Liver (tissue), 9 donors: ENCODE data around the gene MYO3B. TPM values are rescaled to one million over a fixed set of nuclear protein-coding genes. Genes with fewer than 3 reads are reported as not detected.

ENCODE experiments used
- DNase-seq: peaks from one replicate; pipeline ENCODE4 v3.0.0-alpha.2; 2017; ENCODE audit warnings: low spot score
- H3K27ac ChIP-seq, 2 donors: one replicate each; pipeline ENCODE4 v1.7.0; 2013; ENCODE audit warnings: inconsistent platforms in 2 of 2, low read length in 2 of 2, control low read depth in 1 of 2, low read depth in 1 of 2, mild to moderate bottlenecking in 1 of 2
- H3K27me3 ChIP-seq, 4 donors: one replicate each; pipeline versions ENCODE4 v1.6.1 to v1.7.0; 2013; ENCODE audit warnings: low read length in 3 of 4, inconsistent platforms in 1 of 4, mild to moderate bottlenecking in 1 of 4, moderate library complexity in 1 of 4; ENCODE audit not compliant: control insufficient read depth in 4 of 4, insufficient read depth in 4 of 4
- H3K36me3 ChIP-seq, 4 donors: one replicate each; pipeline versions ENCODE4 v1.6.1 to v1.7.0; 2013; ENCODE audit warnings: low read length in 3 of 4, mild to moderate bottlenecking in 3 of 4, low read depth in 1 of 4, moderate library complexity in 1 of 4; ENCODE audit not compliant: control insufficient read depth in 4 of 4, insufficient read depth in 3 of 4
- H3K4me1 ChIP-seq, 4 donors: one replicate each; pipeline versions ENCODE4 v1.6.1 to v1.7.0; 2013; ENCODE audit warnings: low read length in 3 of 4, mild to moderate bottlenecking in 3 of 4, moderate library complexity in 1 of 4; ENCODE audit not compliant: control insufficient read depth in 4 of 4, insufficient read depth in 4 of 4
- H3K4me3 ChIP-seq, 3 donors: one replicate each; pipeline versions ENCODE4 v1.6.1 to v1.7.0; 2013; ENCODE audit warnings: low read length in 3 of 3, control low read depth in 1 of 3, low read depth in 1 of 3, mild to moderate bottlenecking in 1 of 3
- H3K9ac ChIP-seq, 2 donors: one replicate each; pipeline ENCODE4 v1.7.0; 2013; ENCODE audit warnings: low read length in 2 of 2, mild to moderate bottlenecking in 2 of 2, moderate library complexity in 2 of 2, control low read depth in 1 of 2, low read depth in 1 of 2
- H3K9me3 ChIP-seq, 4 donors: one replicate each; pipeline versions ENCODE4 v1.6.1 to v1.7.0; 2013; ENCODE audit warnings: low read length in 3 of 4; ENCODE audit not compliant: control insufficient read depth in 4 of 4
- EGR1 ChIP-seq, 2 donors: IDR thresholded peaks; 2 replicates each; pipeline ENCODE4 v1.6.1; 2016 to 2018; ENCODE audit warnings: antibody characterized with exemption in 2 of 2, low read depth in 2 of 2
- FOXA1 ChIP-seq: IDR thresholded peaks from 2 replicates; pipeline ENCODE4 v1.6.1; 2016; ENCODE audit warnings: antibody characterized with exemption
- FOXA2 ChIP-seq: IDR thresholded peaks from 2 replicates; pipeline ENCODE4 v1.6.1; 2016; ENCODE audit warnings: antibody characterized with exemption
- GABPA ChIP-seq, 2 donors: IDR thresholded peaks in 1 of 2; conservative IDR thresholded peaks in 1 of 2; 2 replicates each; pipeline ENCODE4 v1.6.1; 2016; ENCODE audit warnings: antibody characterized with exemption in 2 of 2, mild to moderate bottlenecking in 1 of 2, moderate library complexity in 1 of 2
- HNF4A ChIP-seq, 2 donors: conservative IDR thresholded peaks; 2 replicates each; pipeline ENCODE4 v1.6.1; 2016; ENCODE audit warnings: antibody characterized with exemption in 2 of 2, mild to moderate bottlenecking in 2 of 2
- JUND ChIP-seq, 2 donors: IDR thresholded peaks; 2 replicates each; pipeline ENCODE4 v1.6.1; 2016; ENCODE audit warnings: antibody characterized with exemption in 2 of 2
- NR2F2 ChIP-seq: IDR thresholded peaks from 2 replicates; pipeline ENCODE4 v1.6.1; 2016; ENCODE audit warnings: antibody characterized with exemption
- RAD21 ChIP-seq, 2 donors: IDR thresholded peaks; 2 replicates each; pipeline ENCODE4 v1.6.1; 2016; ENCODE audit warnings: antibody characterized with exemption in 2 of 2, mild to moderate bottlenecking in 2 of 2
- RXRA ChIP-seq, 2 donors: IDR thresholded peaks; 2 replicates each; pipeline ENCODE4 v1.6.1; 2017 to 2018; ENCODE audit warnings: antibody characterized with exemption in 2 of 2, mild to moderate bottlenecking in 1 of 2
- SP1 ChIP-seq: IDR thresholded peaks from 2 replicates; pipeline ENCODE4 v1.6.1; 2018; ENCODE audit warnings: antibody characterized with exemption, mild to moderate bottlenecking
- TAF1 ChIP-seq: conservative IDR thresholded peaks from 2 replicates; pipeline ENCODE4 v1.6.1; 2016; ENCODE audit warnings: antibody characterized with exemption, mild to moderate bottlenecking
- YY1 ChIP-seq: IDR thresholded peaks from 2 replicates; pipeline ENCODE4 v1.6.1; 2016; ENCODE audit warnings: antibody characterized with exemption, mild to moderate bottlenecking
- WGBS: extraction: QIAGEN DNeasy Blood & Tissue Kit; methylation state at CpG from one replicate; pipeline ENCODE4 v1.1.7; 2013; 5-methylcytosine and 5-hydroxymethylcytosine counted together
- polyA plus RNA-seq, 2 donors: library from polyadenylated mRNA; stranded (reverse) in 1 of 2; unstranded in 1 of 2; fragments of 200-250 nt in 1 of 2; fragments of >200 nt in 1 of 2; fragmentation: Nextera tagmentation in 1 of 2; extraction: Ambion mirVana in 1 of 2; gene quantifications; one replicate each; pipeline versions ENCODE4 v1.2.1 to v1.2.3, GENCODE V29; 2013 to 2015
- total RNA-seq, 2 donors: library from RNA; depleted of rRNA; stranded (reverse); fragments of >200 nt; gene quantifications; one replicate each; pipeline ENCODE4 v1.2.3, GENCODE V29; 2014
- TF ChIP-seq, protein P1 (sequence below): fragments of 150-350 bp; IDR thresholded peaks from 2 replicates; pipeline ENCODE4 v1.5.1; 2017; ENCODE audit warnings: improper control_type of control experiment, low read depth, low read length; ENCODE audit not compliant: missing input control
- TF ChIP-seq, protein P2 (sequence below): IDR thresholded peaks from 2 replicates; pipeline ENCODE4 v1.6.1; 2016; ENCODE audit warnings: antibody characterized with exemption
- TF ChIP-seq, protein P3 (sequence below): IDR thresholded peaks from 2 replicates; pipeline ENCODE4 v1.6.1; 2016; ENCODE audit warnings: antibody characterized with exemption
- donor health status: healthy.
- donor health status: healthy.
- donor health status: healthy.
- donor health status: healthy.
- donor health status: healthy.

MYO3B gene
- total and polyA plus RNA-seq, 4 donors: under 0.01 to 0.05 TPM; not detected in 2

DNA sequence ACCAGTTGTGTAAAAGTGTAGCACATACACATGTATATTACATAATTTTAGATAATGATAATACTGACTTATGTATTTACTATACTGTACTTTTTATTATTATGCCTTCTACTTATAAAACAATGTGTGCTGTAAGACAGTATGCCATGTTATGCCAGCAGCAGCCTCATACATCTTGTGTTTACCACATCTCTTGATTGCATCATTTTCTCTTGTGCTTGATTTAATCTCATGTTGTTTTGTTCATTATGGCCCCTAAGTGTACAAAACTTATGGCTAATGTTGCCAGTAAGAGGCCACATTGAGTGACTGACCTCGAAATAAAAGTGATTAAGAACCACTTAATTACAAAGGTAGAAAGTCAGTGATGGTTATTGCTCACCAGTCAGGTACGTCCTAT, 409.2 kb downstream of the MYO3B start:
- WGBS: 73% methylated on average over 2 of the region's 2 CpGs
- Histone ChIP-seq H3K4me3 (no peak overlapping the region), H3K9me3 (no peaks in the 10 kb centered on the region), H3K27ac (no peak overlapping the region), H3K27me3 (no peaks in the 10 kb centered on the region), H3K4me1 (no peaks in the 10 kb centered on the region), H3K36me3 (no peaks in the 10 kb centered on the region), H3K9ac (no peak overlapping the region)
- no peak for DNase-seq
- no peak for TF ChIP-seq EGR1 (IDR thresholded peaks at IDR 0.05; ENCODE audit: low read depth in 2 of 2)
- TF ChIP-seq NR2F2: no peak

DNA sequence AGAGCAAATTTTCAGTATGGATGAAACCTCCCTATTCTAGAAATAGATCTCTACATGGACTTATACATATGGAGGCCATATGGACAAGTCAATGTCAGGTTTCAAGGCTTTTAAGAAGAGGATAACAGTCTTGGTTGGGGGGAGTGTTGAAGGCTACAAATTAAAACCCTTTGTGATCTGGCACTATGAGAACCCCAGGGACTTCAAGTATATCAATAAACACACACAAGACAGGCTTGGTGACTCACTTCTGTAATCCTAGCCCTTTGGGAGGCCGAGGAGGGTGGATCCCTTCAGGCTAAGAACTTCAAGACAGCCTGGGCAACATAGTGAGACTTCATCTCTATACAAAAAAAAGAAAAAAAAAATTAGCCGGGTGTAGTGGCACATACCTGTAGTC, 410.0 kb downstream of the MYO3B start:
- 93% methylated on average over 2 of the region's 2 CpGs for WGBS

DNA sequence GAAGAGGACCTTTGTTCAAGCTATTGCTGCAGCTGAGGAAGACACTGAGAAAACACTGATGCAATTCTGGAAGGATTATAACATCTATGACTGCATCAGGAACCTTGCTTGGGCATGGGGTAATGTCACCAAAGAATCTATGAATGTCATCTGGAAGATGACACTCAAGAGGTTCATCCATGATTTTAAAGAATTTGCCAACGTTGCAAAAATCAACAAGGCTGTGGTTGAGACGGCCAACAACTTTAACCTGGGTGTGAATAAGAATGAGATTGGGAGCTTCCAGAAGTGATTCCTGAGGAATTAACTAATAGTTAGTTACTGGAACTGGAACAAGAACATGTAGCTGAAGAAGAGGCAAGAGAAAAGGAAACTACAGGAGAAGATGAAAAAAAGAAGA, 410.8 kb downstream of the MYO3B start:
- TF ChIP-seq, protein P1, sequence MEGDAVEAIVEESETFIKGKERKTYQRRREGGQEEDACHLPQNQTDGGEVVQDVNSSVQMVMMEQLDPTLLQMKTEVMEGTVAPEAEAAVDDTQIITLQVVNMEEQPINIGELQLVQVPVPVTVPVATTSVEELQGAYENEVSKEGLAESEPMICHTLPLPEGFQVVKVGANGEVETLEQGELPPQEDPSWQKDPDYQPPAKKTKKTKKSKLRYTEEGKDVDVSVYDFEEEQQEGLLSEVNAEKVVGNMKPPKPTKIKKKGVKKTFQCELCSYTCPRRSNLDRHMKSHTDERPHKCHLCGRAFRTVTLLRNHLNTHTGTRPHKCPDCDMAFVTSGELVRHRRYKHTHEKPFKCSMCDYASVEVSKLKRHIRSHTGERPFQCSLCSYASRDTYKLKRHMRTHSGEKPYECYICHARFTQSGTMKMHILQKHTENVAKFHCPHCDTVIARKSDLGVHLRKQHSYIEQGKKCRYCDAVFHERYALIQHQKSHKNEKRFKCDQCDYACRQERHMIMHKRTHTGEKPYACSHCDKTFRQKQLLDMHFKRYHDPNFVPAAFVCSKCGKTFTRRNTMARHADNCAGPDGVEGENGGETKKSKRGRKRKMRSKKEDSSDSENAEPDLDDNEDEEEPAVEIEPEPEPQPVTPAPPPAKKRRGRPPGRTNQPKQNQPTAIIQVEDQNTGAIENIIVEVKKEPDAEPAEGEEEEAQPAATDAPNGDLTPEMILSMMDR: no peak
- TF ChIP-seq RAD21 (IDR thresholded peaks at IDR 0.05) (no peak), TAF1 (no peak), JUND (IDR thresholded peaks at IDR 0.05) (no peak), SP1 (no peak), YY1 (no peak), EGR1 (IDR thresholded peaks at IDR 0.05; ENCODE audit: low read depth in 2 of 2) (no peak), RXRA (IDR thresholded peaks at IDR 0.05) (no peak)
- TF ChIP-seq, protein P2, sequence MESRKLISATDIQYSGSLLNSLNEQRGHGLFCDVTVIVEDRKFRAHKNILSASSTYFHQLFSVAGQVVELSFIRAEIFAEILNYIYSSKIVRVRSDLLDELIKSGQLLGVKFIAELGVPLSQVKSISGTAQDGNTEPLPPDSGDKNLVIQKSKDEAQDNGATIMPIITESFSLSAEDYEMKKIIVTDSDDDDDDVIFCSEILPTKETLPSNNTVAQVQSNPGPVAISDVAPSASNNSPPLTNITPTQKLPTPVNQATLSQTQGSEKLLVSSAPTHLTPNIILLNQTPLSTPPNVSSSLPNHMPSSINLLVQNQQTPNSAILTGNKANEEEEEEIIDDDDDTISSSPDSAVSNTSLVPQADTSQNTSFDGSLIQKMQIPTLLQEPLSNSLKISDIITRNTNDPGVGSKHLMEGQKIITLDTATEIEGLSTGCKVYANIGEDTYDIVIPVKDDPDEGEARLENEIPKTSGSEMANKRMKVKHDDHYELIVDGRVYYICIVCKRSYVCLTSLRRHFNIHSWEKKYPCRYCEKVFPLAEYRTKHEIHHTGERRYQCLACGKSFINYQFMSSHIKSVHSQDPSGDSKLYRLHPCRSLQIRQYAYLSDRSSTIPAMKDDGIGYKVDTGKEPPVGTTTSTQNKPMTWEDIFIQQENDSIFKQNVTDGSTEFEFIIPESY: no peak
- TF ChIP-seq, protein P3, sequence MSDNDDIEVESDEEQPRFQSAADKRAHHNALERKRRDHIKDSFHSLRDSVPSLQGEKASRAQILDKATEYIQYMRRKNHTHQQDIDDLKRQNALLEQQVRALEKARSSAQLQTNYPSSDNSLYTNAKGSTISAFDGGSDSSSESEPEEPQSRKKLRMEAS: no peak
- Histone ChIP-seq H3K9me3 (no peaks in the 10 kb centered on the region), H3K27ac (no peak overlapping the region), H3K27me3 (no peaks in the 10 kb centered on the region), H3K4me3 (no peak overlapping the region), H3K9ac (no peak overlapping the region), H3K36me3 (no peaks in the 10 kb centered on the region), H3K4me1 (no peaks in the 10 kb centered on the region)
- no peak for DNase-seq
- 79% methylated on average over 2 of the region's 2 CpGs for WGBS

More for the DNA sequence above, 410.0 kb downstream of the MYO3B start:
- Histone ChIP-seq H3K27ac (no peak overlapping the region), H3K36me3 (no peaks in the 10 kb centered on the region), H3K27me3 (no peaks in the 10 kb centered on the region), H3K4me3 (no peak overlapping the region), H3K4me1 (no peaks in the 10 kb centered on the region), H3K9me3 (no peaks in the 10 kb centered on the region), H3K9ac (no peak overlapping the region)
- DNase-seq: no peak
- TF ChIP-seq, protein P1: no peak
- TF ChIP-seq FOXA2 (no peak), GABPA (IDR thresholded peaks at IDR 0.05 in 1 of 2, conservative IDR thresholded peaks at IDR 0.05 in 1 of 2) (no peak), FOXA1 (no peak), JUND (IDR thresholded peaks at IDR 0.05) (no peak), HNF4A (conservative IDR thresholded peaks at IDR 0.05) (no peak), RXRA (IDR thresholded peaks at IDR 0.05) (no peak)
- TF ChIP-seq, protein P2: no peak
